ENCODE measurements around the gene TTLL3.

The TTLL3 gene

DNA sequence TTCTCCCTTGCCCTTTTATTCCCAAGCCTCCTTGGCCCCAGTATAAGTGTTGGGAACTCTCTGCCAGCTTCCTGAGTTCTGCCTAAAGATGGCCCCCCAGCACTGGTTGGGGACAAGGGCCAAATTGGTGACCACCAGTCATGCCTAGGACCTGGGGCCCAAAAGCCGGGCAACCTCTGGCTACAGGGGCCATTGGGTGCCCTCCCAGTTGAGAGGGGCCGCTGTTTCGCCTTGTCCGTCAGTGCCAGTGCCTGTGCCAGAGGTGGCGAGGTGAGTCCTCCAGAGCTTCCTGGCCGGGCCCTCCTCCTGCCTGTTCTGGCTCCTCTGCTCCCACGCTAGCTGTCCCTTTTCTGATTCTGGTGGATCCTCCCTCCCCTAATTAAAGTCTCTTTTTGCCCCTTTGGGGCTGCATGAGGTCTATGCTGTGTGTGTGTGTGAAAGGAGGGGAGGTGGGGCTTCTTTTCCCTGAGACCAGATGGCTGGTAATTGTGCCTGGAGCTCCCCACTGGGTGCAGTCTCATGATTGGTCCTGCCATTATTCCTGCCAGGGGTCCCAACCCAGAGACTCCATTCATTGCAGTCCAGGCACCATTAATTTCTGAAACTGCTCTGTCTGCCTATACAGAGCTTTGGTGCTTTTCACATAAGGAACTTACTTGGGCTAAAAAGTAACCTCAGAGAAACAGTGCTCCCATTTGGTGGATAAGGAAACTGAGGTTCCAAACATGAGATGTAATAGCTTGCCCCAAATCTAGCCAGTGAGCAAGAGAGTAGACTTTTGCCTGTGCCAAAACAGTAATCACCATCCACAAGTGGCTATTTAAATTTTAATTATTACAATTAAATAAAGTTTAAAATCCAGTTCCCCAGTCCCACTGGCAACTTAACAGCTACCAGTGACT lies 3.1 kb upstream of the TTLL3 start:
- no peak for DNase-seq (ENCODE audit: low read depth, low spot score)

DNA sequence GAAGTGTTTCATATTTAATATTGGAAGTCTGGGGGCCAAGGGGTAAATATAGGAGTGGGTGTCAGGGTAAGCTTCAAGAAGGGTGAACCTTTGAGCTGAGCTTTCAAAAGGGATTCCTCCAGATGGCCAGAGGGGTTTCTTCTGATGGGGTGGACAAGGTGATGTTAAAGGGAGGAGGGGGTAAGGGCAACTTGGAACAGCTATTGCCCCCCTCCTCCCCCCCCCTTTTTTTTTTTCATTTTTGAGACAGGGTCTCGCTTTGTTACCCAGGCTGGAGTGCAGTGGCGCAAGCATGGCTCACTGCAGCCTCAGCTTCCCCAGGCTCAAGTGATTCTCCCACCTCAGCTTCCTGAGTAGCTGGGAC lies 2.1 kb upstream of the TTLL3 start:
- DNase-seq (ENCODE audit: low read depth, low spot score), result no peak

DNA sequence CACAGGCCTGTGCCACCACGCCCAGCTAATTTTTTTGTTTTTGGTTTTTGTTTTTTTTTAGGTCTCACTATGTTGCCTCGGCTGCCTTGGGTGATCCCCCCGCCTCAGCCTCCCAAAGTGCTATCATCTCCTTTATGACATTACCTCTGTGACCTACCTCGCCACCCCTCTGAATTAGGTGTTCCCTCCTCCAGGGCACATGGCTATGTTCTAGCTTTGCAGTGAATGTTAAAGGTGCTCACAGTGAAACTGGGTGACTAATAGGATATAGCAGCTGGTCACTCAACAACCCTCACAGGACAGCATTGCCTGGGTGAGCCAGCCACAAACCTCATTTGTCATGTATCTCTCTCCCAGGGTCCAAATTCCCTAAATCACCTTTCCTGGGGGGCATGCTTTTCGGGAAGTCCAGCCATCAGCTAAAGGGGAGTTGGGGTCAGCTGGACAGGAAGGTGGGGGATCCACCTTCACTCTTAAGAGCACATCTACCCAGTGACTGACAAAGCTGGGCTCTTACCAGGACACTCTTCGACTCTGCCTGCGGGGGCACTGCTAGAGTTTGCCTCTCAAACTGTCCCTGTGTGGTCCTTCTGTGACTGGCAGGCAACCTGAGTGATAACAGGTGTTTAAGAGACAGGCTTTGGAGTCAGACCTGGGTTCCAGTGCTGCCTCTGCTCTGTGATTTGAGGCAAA lies 1.6 kb upstream of the TTLL3 start:
- no peak for DNase-seq (ENCODE audit: low read depth, low spot score)

DNA sequence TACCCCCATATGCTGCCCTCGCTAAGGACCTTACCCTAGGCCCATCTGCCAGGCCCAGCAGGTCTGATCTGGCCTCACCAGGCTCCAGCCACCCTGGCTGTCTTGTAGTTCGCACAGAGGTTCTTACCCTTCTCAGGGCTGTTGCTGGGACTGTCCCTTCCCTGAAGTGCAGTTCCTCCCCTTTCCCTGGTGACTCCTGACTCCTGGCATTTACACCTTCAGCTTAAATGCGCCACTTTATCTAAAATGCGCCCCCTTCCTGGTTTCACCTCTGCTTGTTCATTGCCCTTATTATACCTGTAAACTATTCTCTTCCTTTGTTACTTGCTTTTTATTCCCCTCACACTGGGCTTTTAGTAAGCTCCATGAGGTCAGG lies 835 bp upstream of the TTLL3 start:
- no peak for DNase-seq (ENCODE audit: low read depth, low spot score)

- no peak for DNase-seq (ENCODE audit: low read depth, low spot score)
Observed at GRCh38 chr3:9810433-9810770, 340 bp downstream of the TTLL3 start.

DNA sequence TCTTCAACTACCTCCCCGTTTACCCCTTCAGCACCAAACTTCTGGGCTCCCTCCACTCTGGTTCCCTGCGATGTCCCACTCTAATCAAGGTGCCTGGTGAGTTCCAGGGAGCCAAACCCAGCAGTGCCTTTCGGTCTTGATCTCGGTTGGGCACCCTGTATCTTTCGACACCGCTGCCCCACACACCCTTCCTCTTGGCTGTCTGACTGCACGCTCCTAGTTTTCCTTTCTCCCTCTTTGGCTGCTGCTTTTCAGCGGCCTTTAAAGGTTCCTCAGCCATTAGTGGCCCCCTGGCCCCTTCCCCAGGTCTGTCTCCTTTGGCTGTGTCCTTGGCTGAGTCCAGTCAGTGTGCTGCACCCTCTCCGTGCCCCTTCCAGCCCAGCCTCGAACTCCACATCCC lies 784 bp downstream of the TTLL3 start:
- DNase-seq (ENCODE audit: low read depth, low spot score), result no peak

DNA sequence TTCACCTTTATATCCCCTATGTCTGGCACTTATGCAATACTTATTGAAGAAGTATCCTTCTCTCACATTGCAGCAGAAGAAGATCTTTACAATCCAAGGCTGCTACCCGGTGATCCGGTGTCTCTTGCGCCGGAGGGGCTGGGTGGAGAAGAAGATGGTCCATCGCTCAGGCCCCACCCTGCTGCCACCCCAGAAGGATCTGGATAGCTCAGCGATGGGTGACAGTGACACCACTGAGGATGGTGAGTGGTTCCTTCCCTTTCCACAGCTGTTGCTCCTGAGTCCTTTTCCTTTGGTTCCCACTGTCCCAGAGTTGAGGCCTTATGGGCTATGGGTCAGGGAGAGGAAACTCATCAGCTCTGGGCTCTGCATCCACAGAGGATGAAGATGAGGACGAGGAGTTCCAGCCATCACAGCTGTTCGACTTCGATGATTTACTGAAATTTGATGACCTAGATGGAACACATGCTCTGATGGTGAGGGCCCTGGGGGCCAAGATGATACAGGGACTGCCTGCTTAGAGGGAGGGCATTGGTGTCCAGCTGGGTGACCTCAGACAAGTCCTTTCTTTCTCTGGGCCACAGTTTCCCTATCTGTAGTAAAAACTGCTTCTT lies 2.9 kb downstream of the TTLL3 start:
- no peak for DNase-seq (ENCODE audit: low read depth, low spot score)

DNA sequence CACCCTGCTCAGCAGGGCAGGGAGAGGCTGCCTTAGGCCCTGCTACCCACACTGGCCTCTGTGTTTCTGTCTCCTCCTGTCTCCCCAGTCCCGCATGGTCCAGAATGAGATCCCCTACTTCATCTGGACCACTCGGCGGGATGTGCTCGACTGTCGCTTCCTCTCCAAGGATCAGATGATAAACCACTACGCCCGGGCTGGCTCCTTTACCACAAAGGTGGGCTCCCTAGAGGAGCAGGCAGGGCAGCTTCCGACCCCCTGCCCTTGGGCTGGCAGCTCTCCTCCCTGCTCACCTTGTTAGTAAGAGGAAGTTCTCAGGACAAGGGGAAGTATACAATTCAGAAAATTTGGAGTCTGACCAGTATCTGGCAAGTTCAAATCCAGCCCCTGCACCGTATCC lies 5.9 kb downstream of the TTLL3 start:
- no peak for DNase-seq (ENCODE audit: low read depth, low spot score)

- DNase-seq (ENCODE audit: low read depth, low spot score), result no peak
Observed at GRCh38 chr3:9817436-9817835, 7.4 kb downstream of the TTLL3 start.

- DNase-seq (ENCODE audit: low read depth, low spot score), result no peak
Observed at GRCh38 chr3:9818666-9819335, 8.7 kb downstream of the TTLL3 start.

- no peak for DNase-seq (ENCODE audit: low read depth, low spot score)
Observed at GRCh38 chr3:9820543-9820942, 10.5 kb downstream of the TTLL3 start.

DNA sequence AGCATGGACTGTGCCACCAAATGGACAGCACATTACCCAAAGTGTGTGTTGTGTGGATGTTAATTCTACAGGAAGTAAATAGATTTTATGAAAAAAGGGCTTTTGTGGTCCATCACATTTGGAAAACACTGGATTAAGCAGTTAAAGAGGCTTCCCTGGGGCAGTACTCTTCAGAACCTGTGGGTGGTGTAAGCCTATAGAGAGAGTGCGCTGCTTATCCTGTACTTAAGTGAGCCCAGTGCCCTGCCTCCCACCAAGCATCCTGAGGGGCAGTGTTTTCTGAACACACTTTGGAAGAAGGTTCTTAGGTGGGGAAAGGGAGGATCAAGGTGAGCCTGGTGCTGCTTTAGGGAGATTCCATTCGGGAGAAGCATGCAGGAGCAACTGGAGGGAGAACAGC lies 10.9 kb downstream of the TTLL3 start:
- no peak for DNase-seq (ENCODE audit: low read depth, low spot score)

GRCh38 chr3:9825451-9826040 lies 15.5 kb downstream of the TTLL3 start:
- no peak for DNase-seq (ENCODE audit: low read depth, low spot score)

- no peak for DNase-seq (ENCODE audit: low read depth, low spot score)
Observed at GRCh38 chr3:9826815-9827573, 16.9 kb downstream of the TTLL3 start.

- no peak for DNase-seq (ENCODE audit: low read depth, low spot score)
Observed at GRCh38 chr3:9828801-9829755, 19.0 kb downstream of the TTLL3 start.

- no peak for DNase-seq (ENCODE audit: low read depth, low spot score)
Observed at GRCh38 chr3:9831253-9831652, 21.2 kb downstream of the TTLL3 start.

DNA sequence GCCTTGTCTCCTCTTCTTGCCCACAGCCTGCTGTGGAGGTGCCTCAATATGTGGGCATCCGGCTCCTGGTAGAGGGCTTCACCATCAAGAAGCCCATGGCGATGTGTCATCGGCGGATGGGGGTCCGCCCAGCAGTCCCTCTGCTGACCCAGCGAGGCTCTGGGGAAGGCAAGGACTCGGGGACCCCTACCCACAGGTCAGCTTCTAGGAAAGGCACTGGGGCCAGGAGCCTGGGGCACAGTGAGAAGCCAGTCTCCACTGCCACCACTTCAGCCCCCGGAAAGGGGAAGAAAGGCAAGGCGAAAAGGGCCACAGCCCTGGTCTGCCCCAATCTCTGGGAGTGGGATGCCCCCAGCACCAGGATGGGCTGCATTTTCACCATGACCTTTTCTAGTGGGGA lies 23.0 kb downstream of the TTLL3 start:
- no peak for DNase-seq (ENCODE audit: low read depth, low spot score)

DNA sequence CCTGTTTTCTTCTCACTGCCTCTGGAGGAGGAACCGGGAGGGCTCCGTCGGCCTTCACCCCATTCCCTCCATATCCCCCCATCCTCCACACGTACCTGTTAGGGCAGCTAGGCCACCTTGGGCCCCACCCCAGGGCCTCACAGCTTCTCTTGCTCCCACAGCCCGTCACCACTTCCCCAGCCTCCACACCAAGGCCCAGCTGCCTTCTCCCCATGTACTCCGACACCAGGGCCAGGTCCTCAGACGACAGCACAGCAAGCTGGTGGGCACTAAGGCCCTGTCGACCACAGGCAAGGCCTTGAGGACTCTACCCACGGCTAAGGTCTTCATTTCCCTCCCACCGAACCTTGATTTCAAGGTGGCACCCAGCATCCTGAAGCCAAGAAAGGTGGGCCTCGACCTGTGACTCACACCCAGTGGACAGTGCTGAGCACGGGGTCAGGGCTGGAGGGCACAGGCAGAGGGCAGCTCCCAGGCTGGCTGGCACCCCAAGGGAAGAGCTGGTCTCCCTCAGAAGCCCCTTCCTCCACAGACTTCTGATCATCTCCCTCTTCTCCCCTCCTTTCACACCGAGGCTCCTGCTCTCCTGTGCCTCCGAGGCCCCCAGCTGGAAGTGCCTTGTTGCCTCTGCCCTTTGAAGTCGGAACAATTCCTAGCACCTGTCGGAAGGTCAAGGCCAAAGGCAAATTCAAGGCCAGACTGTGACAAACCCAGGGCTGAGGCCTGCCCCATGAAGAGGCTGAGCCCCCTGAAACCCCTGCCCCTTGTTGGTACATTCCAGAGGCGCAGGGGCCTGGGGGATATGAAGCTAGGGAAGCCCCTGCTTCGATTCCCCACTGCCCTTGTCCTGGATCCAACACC lies 24.7 kb downstream of the TTLL3 start:
- DNase-seq (ENCODE audit: low read depth, low spot score), result no peak

All from smooth muscle cell of the brain vasculature (primary cell).